ENCODE results near the gene GDA.

- no peak for TF ChIP-seq CTCF (IDR thresholded peaks at IDR 0.05)
- no peak for TF ChIP-seq EP300 (IDR thresholded peaks at IDR 0.05)
Measured at GRCh38 chr9:72210522-72210921, 61.3 kb downstream of the GDA start.

Data from upper lobe of left lung (tissue), 4 donors.